GM13976 (cell line): ENCODE data around the gene GZMM.

ENCODE experiments used
- DNase-seq: peaks from one replicate; pipeline ENCODE4 v3.0.0; 2012; ENCODE audit warnings: low spot score
- in situ Hi-C: fragments of 300-500 bp; cut with MboI; formaldehyde crosslinking; loops from one replicate; pipeline ENCODE4 v1.12.0; 2022; ENCODE audit warnings: low sequenced_read_pairs, mixed read lengths, inconsistent platforms; ENCODE audit not compliant: unreplicated experiment
- TF ChIP-seq, protein P1 (sequence below): IDR thresholded peaks from 2 replicates; pipeline ENCODE4 v1.5.1; 2012; ENCODE audit warnings: borderline replicate concordance, mild to moderate bottlenecking; ENCODE audit not compliant: insufficient read depth; ENCODE audit errors: extremely low read depth, missing control alignments, control extremely low read depth

Gene GZMM

DNA sequence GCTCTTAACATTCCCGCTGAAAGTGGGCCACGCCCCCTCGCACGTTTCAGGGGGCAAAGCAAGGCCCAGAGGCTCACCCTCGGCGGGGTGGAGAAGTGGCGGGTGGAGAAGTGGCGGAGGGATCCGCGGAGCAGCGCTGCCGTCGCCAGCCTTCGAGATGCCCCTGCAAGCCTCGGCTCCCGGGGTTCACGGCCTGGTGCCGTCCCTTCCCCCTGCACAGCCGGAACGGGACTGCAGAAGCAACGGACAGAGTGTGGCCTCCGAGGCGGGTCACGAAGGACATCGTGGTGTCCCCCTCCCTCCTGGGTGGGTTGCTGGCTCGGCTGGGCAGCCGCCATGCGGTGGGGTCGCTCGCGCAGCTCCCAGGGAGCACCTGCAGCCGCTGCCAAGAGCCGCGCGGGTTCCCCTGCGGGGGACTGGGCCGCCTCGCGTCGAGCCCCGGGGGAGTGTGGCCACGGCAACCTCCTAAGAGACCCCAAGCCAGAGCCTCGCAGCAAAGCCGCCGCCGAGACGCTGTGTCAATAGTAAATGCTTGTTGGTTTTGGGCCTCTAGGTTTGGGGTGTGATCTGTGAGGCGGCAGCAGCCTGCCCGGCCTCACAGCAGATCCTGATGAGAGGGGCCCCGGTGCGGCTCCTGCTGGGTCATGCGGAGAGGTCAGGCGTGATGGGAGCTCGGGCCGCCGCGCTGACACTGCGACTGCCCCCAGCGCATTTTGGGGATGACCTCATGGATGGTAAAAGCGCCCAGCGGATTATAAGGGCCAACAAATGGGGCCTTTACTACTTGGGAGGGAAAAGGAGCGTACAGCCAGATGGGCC, 31.1 kb upstream of the GZMM start:
- DNase-seq: no peak
- TF ChIP-seq, protein P1, sequence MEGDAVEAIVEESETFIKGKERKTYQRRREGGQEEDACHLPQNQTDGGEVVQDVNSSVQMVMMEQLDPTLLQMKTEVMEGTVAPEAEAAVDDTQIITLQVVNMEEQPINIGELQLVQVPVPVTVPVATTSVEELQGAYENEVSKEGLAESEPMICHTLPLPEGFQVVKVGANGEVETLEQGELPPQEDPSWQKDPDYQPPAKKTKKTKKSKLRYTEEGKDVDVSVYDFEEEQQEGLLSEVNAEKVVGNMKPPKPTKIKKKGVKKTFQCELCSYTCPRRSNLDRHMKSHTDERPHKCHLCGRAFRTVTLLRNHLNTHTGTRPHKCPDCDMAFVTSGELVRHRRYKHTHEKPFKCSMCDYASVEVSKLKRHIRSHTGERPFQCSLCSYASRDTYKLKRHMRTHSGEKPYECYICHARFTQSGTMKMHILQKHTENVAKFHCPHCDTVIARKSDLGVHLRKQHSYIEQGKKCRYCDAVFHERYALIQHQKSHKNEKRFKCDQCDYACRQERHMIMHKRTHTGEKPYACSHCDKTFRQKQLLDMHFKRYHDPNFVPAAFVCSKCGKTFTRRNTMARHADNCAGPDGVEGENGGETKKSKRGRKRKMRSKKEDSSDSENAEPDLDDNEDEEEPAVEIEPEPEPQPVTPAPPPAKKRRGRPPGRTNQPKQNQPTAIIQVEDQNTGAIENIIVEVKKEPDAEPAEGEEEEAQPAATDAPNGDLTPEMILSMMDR: no peak
- in situ Hi-C loops: no loop called here

DNA sequence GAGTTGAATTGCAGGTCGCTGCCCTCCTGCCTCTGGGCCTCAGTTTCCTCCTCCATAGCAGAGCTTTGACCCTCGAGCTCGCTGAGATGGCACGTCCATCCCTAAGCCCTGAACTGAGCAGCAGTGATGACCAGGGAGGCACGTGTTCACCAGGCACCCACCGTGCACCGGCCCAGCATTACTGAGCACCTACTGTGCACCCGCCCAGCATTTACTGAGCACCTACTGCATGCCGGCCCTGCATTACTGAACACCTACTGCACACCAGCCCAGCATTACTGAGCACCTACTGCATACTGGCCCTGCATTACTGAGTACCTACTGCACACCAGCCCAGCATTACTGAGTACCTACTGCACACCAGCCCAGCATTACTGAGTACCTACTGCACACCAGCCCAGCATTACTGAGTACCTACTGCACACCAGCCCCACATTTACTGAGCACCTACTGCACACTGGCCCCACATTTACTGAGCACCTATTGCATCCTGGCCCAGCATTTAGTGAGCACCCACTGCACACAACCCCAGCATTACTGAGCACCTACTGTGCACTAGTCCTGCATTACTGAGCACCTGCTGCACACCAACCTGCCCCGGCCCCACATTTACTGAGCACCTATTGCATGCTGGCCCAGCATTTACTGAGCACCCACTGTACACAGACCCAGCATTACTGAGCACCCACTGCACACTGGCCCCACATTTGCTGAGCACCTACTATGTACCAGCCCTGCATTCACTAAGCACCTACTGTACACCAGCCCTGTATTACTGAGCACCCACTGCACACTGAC, 30.3 kb upstream of the GZMM start:
- in situ Hi-C loops: no loop called here
- TF ChIP-seq, protein P1: no peak
- DNase-seq: no peak

DNA sequence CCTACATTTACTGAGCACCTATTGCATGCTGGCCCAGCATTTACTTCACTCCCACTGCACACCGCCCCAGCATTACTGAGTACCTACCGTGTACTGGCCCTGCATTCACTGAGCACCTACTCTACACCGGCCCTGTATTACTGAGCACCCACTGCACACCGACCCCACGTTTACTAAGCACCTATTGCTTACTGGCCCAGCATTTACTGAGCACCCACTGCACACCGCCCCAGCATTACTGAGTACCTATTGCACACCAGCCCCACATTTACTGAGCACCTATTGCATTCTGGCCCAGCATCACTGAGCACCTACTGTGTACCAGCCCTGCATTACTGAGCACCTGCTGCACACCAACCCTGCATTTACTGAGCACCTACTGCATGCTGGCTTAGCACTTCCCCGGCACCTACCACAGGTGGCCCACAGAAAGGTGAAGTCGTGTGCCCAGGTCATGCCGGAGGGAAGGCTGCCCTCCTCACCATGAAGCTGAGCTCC, 29.6 kb upstream of the GZMM start:
- TF ChIP-seq, protein P1: no peak
- in situ Hi-C loops: no loop called here
- no peak for DNase-seq

- DNase-seq: no peak
- in situ Hi-C loops: no loop called here
- TF ChIP-seq, protein P1: no peak
These were observed 25.9 kb upstream of the GZMM start for GRCh38 chr19:517721-518597.

DNA sequence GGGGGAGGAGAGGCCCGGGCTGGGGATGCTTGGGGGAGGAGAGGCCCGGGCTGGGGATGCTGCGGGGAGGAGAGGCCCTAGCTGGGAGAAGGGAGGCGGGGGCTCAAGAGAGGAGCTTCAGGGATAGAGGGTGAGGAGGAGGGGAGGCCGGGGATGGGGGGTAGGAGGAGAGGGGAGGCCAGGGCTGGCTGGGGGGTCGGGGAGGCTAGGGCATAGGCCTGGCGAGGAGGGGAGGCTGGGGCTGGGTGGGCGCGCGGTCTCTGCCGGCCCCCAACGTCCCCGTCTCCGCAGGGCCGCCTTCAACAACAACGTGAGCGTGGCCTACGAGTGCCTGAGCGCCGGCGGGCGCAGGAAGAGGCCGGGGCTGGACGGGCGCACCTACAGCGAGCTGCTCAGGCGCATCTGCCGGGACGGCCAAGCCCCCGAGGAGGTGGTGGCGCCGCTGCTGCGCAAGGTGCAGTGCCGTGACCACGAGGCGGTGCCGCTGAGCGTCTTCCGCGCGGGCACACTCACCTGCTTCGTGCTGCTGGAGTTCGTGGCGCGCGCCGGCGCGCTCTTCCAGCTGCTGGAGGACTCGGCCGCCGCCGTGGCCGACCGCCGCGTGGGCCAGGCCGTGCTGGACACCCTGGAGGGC, 25.1 kb upstream of the GZMM start:
- TF ChIP-seq, protein P1: no peak
- DNase-seq: no peak
- in situ Hi-C loops: no loop called here
